ENCODE data around the gene SFXN2. TPM values are rescaled to one million over a fixed set of nuclear protein-coding genes. Genes with fewer than 3 reads are reported as not detected.
"Not testable (repeated sequence)": the region's sequence is repeated elsewhere in the genome, so short reads cannot be mapped to it uniquely, and the experiment has no call there.

SFXN2 gene, protein sequence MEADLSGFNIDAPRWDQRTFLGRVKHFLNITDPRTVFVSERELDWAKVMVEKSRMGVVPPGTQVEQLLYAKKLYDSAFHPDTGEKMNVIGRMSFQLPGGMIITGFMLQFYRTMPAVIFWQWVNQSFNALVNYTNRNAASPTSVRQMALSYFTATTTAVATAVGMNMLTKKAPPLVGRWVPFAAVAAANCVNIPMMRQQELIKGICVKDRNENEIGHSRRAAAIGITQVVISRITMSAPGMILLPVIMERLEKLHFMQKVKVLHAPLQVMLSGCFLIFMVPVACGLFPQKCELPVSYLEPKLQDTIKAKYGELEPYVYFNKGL
- total RNA-seq (10 to 100 TPM; 20.2 to 21.7 TPM), polyA plus RNA-seq (10 to 100 TPM in 1 of 2 donors, 1 to 10 TPM in 1; 9.5 to 11.4 TPM)

DNA sequence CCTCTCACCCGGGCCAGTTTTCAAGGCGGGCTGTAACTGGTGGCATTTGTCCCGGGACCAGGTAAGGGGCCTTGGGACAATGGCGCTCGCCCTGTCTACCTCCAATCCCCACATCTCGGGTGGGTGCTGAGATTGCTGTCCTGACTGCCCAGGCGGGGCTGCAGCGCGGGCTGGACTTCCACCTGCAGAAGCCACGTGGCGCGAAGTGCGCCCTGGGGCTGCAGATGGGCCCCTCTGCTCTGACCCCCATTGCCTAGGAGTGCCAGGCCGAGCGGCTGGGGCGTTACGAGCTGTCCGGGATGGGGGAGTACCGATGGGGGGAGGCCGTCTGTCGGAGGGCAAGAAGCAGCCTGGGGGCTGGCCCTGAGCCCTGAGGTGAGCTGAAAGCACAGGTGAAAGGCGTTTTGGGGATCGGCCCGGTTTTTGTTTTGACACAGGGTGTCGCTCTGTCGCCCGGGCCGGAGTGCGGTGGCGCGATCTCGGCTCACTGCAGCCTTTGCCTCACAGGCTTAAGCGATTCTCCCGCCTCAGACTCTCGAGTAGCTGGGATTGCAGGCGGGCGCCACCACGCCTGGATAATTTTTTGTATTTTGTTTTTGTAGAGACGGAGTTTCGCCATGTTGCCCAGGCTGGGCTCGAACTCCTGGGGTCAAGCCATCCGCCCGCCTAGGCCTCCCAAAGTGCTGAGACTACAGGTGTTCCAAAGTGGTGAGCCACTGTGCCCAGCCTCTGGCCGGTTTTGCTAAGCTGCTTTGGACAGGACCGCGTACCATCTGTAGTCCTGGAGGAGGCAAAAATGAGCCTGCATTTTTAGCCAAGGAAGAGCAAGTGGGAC, at the start of gene SFXN2:
Gene SFXN2 (plus strand): TSS at position 16 of the 835 bp plus-strand sequence. CDS start 12,001 bp downstream, outside the sequence.
- peak within 1 kb of the TSS; percentile 94 for H3K27ac ChIP-seq (ENCODE audit: low read depth, low read length)
- peak within 1 kb of the TSS; percentile 81 to 89 for H3K4me3 ChIP-seq (ENCODE audit: low read length in 2 of 2)
- Mint-ChIP-seq H3K27ac (peak within 1 kb of the TSS; percentile 90 to 98 (median 96)), H3K9me3 (no peaks in the 10 kb centered on the region), H3K36me3 (peaks cover 11 to 20% of the 10 kb centered on the region in 2 donors), H3K27me3 (no peaks in the 10 kb centered on the region), H3K4me3 (peak within 1 kb of the TSS; percentile 90 to 98 (median 96)), H3K4me1 (peaks cover 38 to 72% (median 45%) of the 10 kb centered on the region in 4 donors)
- H3K9me3 ChIP-seq (ENCODE audit: control insufficient read depth in 1 of 2, low read length in 2 of 2), result no peaks in the 10 kb centered on the region
- peaks cover 33% of the 10 kb centered on the region for H3K4me1 ChIP-seq (ENCODE audit: insufficient read depth, low read length)
- ChIA-PET CTCF (ENCODE audit: partially characterized antibody) (interaction anchor here (0.8 to 3.6 kb wide), 10 partner anchors 9 to 210 kb away, joined by 3 to 22 read pairs (median 5); partner anchors contain the start of genes SUFU and TRIM8), POLR2A (ENCODE audit: partially characterized antibody) (interaction anchor here (0.6 to 6.6 kb wide), 15 partner anchors 24 to 265 kb away, joined by 3 to 144 read pairs (median 8); partner anchors contain the start of genes SUFU, TRIM8 and WBP1L)
- no peaks in the 10 kb centered on the region for H3K27me3 ChIP-seq (ENCODE audit: insufficient read depth, low read length)
- intact Hi-C loops (cut with micrococcal nuclease), result loop anchor here (1.0 to 10.0 kb wide), 7 partner anchors 28 to 650 kb away; partner anchors contain the start of genes ACTR1A, NOLC1, TAF5 and WBP1L
- DNase-seq, result peak; percentile 46 to 70 (median 53)
- H3K36me3 ChIP-seq (ENCODE audit: insufficient read depth, low read length), result no peaks in the 10 kb centered on the region

DNA sequence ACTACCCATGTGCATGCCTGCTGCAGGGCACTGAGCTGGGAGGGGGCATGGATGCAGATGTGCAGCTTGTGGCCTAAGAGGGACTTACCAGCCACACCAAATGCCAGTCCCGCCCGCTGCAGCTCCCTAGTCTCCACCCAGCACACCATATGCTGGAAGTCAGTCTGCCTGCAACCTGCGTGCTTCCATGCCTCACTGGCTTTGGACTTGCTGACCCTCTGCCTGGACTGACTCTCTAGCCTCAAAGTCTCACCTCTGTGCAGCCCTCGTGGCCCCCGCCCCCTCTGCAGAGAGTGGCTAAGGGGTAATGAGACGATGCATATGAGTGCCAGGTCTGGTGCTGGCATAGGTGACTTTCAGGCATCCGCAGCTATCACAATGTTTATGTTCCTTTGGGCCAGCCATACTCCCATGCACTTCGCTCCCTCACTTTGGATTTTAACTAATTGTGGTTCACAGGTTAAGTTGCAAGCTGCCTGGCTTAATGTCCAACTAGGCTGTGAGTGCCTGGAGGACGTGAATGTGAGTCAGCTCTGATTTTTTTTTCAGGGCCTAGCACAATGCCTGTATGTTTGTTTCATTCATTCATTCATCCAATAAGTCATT, 48.4 kb upstream of the SFXN2 start:
- no peak overlapping the region for H3K27ac ChIP-seq (ENCODE audit: low read depth, low read length)
- ChIA-PET CTCF (ENCODE audit: partially characterized antibody) (interaction anchor here (1.2 to 2.5 kb wide), 3 partner anchors 8 to 47 kb away, joined by 3 to 11 read pairs (median 5); no protein-coding TSS in a partner anchor), POLR2A (ENCODE audit: partially characterized antibody) (interaction anchor here (1.4 kb wide), 1 partner anchor 20 kb away, joined by 11 read pairs; no protein-coding TSS in a partner anchor)
- intact Hi-C loops (cut with micrococcal nuclease), result no loop called here
- Mint-ChIP-seq H3K36me3 (no peaks in the 10 kb centered on the region), H3K4me3 (no peak overlapping the region), H3K27ac (peak overlapping the region in 3 of 7 donors; percentile 31 to 63 (median 44)), H3K9me3 (no peaks in the 10 kb centered on the region), H3K4me1 (peaks cover 16 to 39% (median 25%) of the 10 kb centered on the region in 4 donors), H3K27me3 (no peaks in the 10 kb centered on the region)
- peaks cover 39% of the 10 kb centered on the region for H3K4me1 ChIP-seq (ENCODE audit: insufficient read depth, low read length)
- no peaks in the 10 kb centered on the region for H3K36me3 ChIP-seq (ENCODE audit: insufficient read depth, low read length)
- no peaks in the 10 kb centered on the region for H3K27me3 ChIP-seq (ENCODE audit: insufficient read depth, low read length)
- DNase-seq, result no peak
- no peak overlapping the region for H3K4me3 ChIP-seq (ENCODE audit: low read length in 2 of 2)
- no peaks in the 10 kb centered on the region for H3K9me3 ChIP-seq (ENCODE audit: control insufficient read depth in 1 of 2, low read length in 2 of 2)

DNA sequence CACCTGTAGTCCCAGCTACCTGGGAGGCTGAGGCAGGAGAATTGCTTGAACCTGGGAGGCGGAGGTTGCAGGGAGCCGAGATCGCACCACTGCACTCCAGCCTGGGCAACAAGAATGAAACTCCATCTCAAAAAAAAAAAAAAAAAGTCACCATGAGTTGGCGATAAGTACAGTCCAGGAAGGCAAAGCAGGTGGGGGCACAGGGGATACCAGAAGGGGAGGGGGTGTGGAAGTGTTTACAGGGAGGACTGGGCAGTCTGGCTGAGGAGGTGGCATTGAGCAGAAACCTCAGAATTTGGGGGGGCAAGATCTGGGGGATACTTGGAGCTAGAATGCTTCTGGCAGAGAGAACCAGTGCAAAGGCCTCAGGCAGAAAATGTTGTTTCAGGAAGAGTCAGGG, 47.0 kb upstream of the SFXN2 start:
- H3K27ac ChIP-seq (ENCODE audit: low read depth, low read length); H3K9me3 ChIP-seq (ENCODE audit: control insufficient read depth in 1 of 2, low read length in 2 of 2); CTCF ChIA-PET (ENCODE audit: partially characterized antibody); H3K27me3 Mint-ChIP-seq; H3K27me3 ChIP-seq (ENCODE audit: insufficient read depth, low read length); intact Hi-C loops (cut with micrococcal nuclease); H3K36me3 Mint-ChIP-seq; H3K4me3 ChIP-seq (ENCODE audit: low read length in 2 of 2); H3K36me3 ChIP-seq (ENCODE audit: insufficient read depth, low read length); DNase-seq; H3K4me3 Mint-ChIP-seq; H3K9me3 Mint-ChIP-seq: not testable (repeated sequence)
- Mint-ChIP-seq H3K4me1 (peaks cover 11 to 30% (median 16%) of the 10 kb centered on the region in 4 donors), H3K27ac (peak overlapping the region in 6 of 7 donors; percentile 30 to 87 (median 80))
- POLR2A ChIA-PET (ENCODE audit: partially characterized antibody), result interaction anchor here (0.6 to 13.6 kb wide), 3 partner anchors 13 to 709 kb away, joined by 3 to 431 read pairs (median 6); partner anchors contain the start of gene TRIM8
- H3K4me1 ChIP-seq (ENCODE audit: insufficient read depth, low read length), result peaks cover 30% of the 10 kb centered on the region

DNA sequence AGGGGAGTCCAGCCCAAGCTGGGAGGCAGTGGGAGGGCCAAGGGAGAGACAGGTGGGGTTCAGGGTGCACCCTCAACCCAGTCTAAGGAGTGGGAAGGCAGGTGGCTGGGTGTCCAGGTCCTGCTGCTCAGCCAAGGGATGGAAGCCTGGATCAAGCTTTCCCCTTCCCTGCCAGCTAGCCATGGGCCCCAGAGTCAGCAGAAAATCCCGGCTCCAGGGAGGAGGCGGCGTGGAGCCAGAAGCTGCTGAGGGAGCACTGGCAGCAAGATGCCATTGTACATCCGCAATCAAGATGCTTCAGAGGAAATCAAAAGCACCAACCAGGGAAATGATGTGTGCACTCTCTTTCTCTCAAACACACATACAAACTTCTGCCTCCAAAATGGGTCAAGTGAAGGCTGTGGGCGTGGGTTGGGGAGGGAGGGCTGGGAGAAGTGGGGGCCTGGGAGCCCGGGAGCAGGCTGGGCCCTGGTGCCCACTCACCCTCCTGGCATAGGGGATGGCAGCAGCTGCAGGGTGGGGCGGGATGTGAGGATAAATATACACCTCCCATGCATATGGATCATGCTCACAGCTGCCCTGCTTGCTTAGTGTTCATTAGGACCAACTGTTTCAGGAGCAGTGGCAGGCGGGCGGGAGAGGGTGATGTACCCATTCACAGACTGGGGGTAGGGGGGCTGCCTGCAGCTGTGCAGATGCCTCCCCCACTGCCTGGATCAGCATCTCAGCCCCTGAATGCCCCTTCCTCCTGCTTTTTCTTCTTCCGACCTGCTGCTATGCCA, 45.9 kb upstream of the SFXN2 start:
- H3K4me3 Mint-ChIP-seq, result peak overlapping the region in 2 of 8 donors; percentile 18 to 53
- CTCF ChIA-PET (ENCODE audit: partially characterized antibody), result interaction anchor here (1.1 to 4.4 kb wide), 5 partner anchors 8 to 57 kb away, joined by 6 to 39 read pairs (median 10); partner anchors contain the start of gene TRIM8
- H3K36me3 Mint-ChIP-seq, result no peaks in the 10 kb centered on the region
- H3K27me3 Mint-ChIP-seq, result no peaks in the 10 kb centered on the region
- peaks cover 40% of the 10 kb centered on the region for H3K4me1 ChIP-seq (ENCODE audit: insufficient read depth, low read length)
- H3K36me3 ChIP-seq (ENCODE audit: insufficient read depth, low read length), result no peaks in the 10 kb centered on the region
- H3K27ac Mint-ChIP-seq, result peak overlapping the region; percentile 30 to 90 (median 74)
- POLR2A ChIA-PET (ENCODE audit: partially characterized antibody), result interaction anchor here (0.6 to 13.6 kb wide), 4 partner anchors 14 to 113 kb away, joined by 3 to 431 read pairs (median 8); partner anchors contain the start of genes ARL3, SFXN2 and TRIM8
- intact Hi-C loops (cut with micrococcal nuclease), result no loop called here
- H3K4me3 ChIP-seq (ENCODE audit: low read length in 2 of 2), result no peak overlapping the region
- H3K9me3 Mint-ChIP-seq, result no peaks in the 10 kb centered on the region
- no peaks in the 10 kb centered on the region for H3K9me3 ChIP-seq (ENCODE audit: control insufficient read depth in 1 of 2, low read length in 2 of 2)
- DNase-seq, result no peak
- no peaks in the 10 kb centered on the region for H3K27me3 ChIP-seq (ENCODE audit: insufficient read depth, low read length)
- peaks cover 16 to 40% (median 21%) of the 10 kb centered on the region in 4 donors for H3K4me1 Mint-ChIP-seq
- no peak overlapping the region for H3K27ac ChIP-seq (ENCODE audit: low read depth, low read length)

DNA sequence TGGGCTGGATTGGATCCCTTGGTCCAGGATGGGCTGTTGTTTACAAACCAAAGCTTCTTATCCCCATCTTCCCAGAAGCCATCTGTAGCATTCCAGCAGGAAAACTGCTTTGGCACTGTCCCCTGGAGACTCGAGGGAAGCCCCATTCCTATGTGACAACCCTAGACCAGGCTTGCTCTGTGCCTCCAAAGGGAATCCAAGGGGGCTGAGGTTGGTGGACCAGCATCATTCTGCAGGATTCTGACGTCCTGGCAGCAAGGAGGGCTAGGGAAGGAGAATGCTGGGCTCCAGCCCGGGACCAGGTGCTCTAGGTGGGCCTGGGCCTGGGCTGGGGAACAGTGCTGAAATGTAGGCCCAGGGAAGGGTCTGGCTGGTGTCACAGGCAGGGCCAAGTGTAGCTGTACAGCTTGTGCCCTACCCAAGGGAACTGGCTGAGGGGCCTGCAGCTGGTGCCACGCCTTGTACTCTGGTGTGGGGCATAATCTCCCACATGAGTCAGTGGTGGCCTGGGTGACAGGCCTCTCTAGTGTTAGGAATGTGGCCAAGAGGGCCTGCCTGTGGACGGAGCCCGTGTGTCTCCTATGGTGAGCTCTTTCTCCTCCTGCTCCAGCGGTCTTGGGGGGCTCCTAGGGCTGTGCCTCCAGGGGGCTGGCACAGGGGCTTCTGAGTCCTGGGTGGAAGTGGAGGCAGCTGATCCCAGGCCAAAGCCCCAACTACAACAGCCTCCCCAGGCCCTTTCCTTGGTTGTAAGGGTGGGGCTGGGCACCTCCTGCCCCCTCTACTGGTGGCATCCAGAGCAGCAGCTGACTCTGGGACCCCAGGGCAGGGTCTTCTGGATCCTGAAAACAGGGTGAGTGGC, 45.0 kb upstream of the SFXN2 start:
- CTCF ChIA-PET (ENCODE audit: partially characterized antibody), result interaction anchor here (1.1 to 4.4 kb wide), 14 partner anchors 9 to 58 kb away, joined by 3 to 39 read pairs (median 6); partner anchors contain the start of genes ARL3, SFXN2 and TRIM8
- no peaks in the 10 kb centered on the region for H3K36me3 ChIP-seq (ENCODE audit: insufficient read depth, low read length)
- Mint-ChIP-seq H3K36me3 (no peaks in the 10 kb centered on the region), H3K4me1 (peaks cover 23 to 49% (median 29%) of the 10 kb centered on the region in 4 donors), H3K27me3 (no peaks in the 10 kb centered on the region), H3K9me3 (peaks cover 0 to 2% (median 0%) of the 10 kb centered on the region in 8 donors), H3K4me3 (no peak overlapping the region), H3K27ac (peak overlapping the region in 5 of 7 donors; percentile 36 to 83 (median 42))
- POLR2A ChIA-PET (ENCODE audit: partially characterized antibody), result interaction anchor here (2.1 to 13.6 kb wide), 3 partner anchors 15 to 44 kb away, joined by 9 to 431 read pairs (median 10); partner anchors contain the start of genes ARL3, SFXN2 and TRIM8
- no peak for DNase-seq
- no peaks in the 10 kb centered on the region for H3K9me3 ChIP-seq (ENCODE audit: control insufficient read depth in 1 of 2, low read length in 2 of 2)
- H3K27ac ChIP-seq (ENCODE audit: low read depth, low read length), result no peak overlapping the region
- intact Hi-C loops (cut with micrococcal nuclease), result no loop called here
- peaks cover 49% of the 10 kb centered on the region for H3K4me1 ChIP-seq (ENCODE audit: insufficient read depth, low read length)
- H3K27me3 ChIP-seq (ENCODE audit: insufficient read depth, low read length), result no peaks in the 10 kb centered on the region
- H3K4me3 ChIP-seq (ENCODE audit: low read length in 2 of 2), result no peak overlapping the region
